A673 (cell line): ENCODE data around the gene ROMO1. TPM values are rescaled to one million over a fixed set of nuclear protein-coding genes. Genes with fewer than 3 reads are reported as not detected.
"Not testable (repeated sequence)": the region's sequence is repeated elsewhere in the genome, so short reads cannot be mapped to it uniquely, and the experiment has no call there.

Source experiments
- BruUV-seq: library from RNA; stranded (reverse); fragments of 400-500 nt; replicated peaks from 2 replicates; lab custom pipeline; 2021; lab: Mats Ljungman, UMichigan
- CTCF ChIA-PET: fragments of 300-600 bp; sonication (Branson Sonifier 250); formaldehyde crosslinking; loops from one replicate; lab custom pipeline; 2022; ENCODE audit warnings: antibody characterized with exemption; lab: Charles Lee
- POLR2A ChIA-PET: fragments of 300-600 bp; sonication (Branson Sonifier 250); formaldehyde crosslinking; loops from one replicate; lab custom pipeline; 2022; ENCODE audit warnings: antibody characterized with exemption; ENCODE audit not compliant: low non-redundant PET; lab: Charles Lee
- DNase-seq: peaks from one replicate; pipeline ENCODE4 v3.0.0-alpha.2; 2015; ENCODE audit warnings: low spot score
- H3K27ac ChIP-seq: fragments of 200-600 bp; sonication (generic); 2 replicates; pipeline ENCODE4 v1.5.1; 2016; ENCODE audit warnings: mixed run types, low read depth, mild to moderate bottlenecking, mixed read lengths, antibody characterized with exemption, low read length; ENCODE audit not compliant: poor library complexity, severe bottlenecking
- H3K27me3 ChIP-seq: fragments of 200-600 bp; sonication (generic); replicated peaks from 2 replicates; pipeline ENCODE4 v1.6.1; 2017; ENCODE audit warnings: mixed run types, low read depth, mild to moderate bottlenecking, mixed read lengths, antibody characterized with exemption, low read length; ENCODE audit not compliant: insufficient read depth, poor library complexity
- H3K36me3 ChIP-seq: fragments of 200-600 bp; sonication (generic); 2 replicates; pipeline ENCODE4 v1.6.1; 2016; ENCODE audit warnings: mixed run types, mild to moderate bottlenecking, mixed read lengths, antibody characterized with exemption, low read length; ENCODE audit not compliant: insufficient read depth, poor library complexity, severe bottlenecking
- H3K4me1 ChIP-seq: fragments of 200-600 bp; sonication (generic); 2 replicates; pipeline ENCODE4 v1.6.1; 2017; ENCODE audit warnings: mixed run types, mild to moderate bottlenecking, mixed read lengths, antibody characterized with exemption, low read length; ENCODE audit not compliant: insufficient read depth, poor library complexity, severe bottlenecking
- H3K4me3 ChIP-seq: fragments of 200-600 bp; sonication (generic); 2 replicates; pipeline ENCODE4 v1.5.1; 2016; ENCODE audit warnings: low read depth, mixed run types, mild to moderate bottlenecking, mixed read lengths, low read length; ENCODE audit not compliant: poor library complexity, severe bottlenecking
- H3K9me3 ChIP-seq: fragments of 200-600 bp; sonication (generic); 2 replicates; pipeline ENCODE4 v1.6.1; 2016; ENCODE audit warnings: mixed run types, low read depth, mild to moderate bottlenecking, mixed read lengths, antibody characterized with exemption, low read length; ENCODE audit not compliant: poor library complexity, severe bottlenecking
- EZH2 ChIP-seq: fragments of 200-600 bp; sonication (generic); IDR thresholded peaks from 2 replicates; pipeline ENCODE4 v1.6.1; 2017; ENCODE audit warnings: borderline replicate concordance, low read depth, mild to moderate bottlenecking, mixed read lengths, antibody characterized with exemption, low read length; ENCODE audit not compliant: poor library complexity, severe bottlenecking
- intact Hi-C: fragments of 100-400 bp; cut with micrococcal nuclease; formaldehyde crosslinking; loops from one replicate; pipeline ENCODE4 v1.10.0; 2022; ENCODE audit not compliant: unreplicated experiment
- total RNA-seq: library from RNA; stranded (reverse); gene quantifications from 2 replicates; pipeline ENCODE4 v1.2.3, GENCODE V29; 2021
- TF ChIP-seq, protein P1 (sequence below): fragments of 300-800, 200-600 bp; sonication (generic); conservative IDR thresholded peaks from 2 replicates; pipeline ENCODE4 v1.5.1; 2017; ENCODE audit warnings: low read depth, mild to moderate bottlenecking, antibody characterized with exemption, low read length, moderate library complexity, mixed read lengths

Gene ROMO1
- total RNA-seq, 1 experiment from 2014 or later: 134 TPM

DNA sequence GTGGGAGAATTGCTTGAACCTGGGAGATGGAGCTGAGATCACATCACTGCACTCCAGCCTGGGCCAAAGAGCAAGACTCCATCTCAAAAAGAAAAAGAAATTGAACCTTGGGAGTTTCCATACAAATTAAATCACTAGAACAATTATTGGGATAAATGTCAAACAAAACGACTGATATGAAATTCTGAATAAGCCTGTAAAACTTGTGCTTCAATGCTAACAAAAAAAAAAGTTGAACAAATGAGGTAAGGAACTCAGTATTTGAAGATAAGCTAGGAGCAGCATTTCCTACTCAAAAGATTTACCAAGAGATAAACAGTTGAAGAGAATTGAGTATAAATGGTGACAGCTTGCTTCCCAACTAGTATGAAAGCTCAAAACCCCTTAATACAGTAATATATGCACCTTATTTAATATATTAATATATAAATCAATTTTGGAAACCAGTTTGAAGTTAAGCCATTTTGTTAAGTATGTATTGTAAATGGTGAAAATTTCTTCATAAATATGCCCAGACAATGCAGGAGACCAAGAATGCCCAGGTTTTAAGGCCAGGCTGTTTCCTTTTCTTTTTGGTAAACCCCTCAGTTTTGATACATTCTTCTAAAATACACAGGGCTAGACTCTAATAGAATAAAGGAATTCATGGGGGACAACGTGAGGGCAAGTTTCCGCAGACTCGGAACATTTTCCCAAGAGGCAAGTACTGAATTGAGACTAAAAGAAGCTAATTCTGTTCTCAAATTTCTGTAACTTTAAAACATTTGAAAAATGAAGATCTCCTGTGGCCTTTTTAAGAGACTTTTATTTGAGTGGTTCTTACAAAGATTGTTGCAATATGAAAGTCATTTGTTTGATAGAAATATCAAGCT is 3.9 kb downstream of the ROMO1 start:
- BruUV-seq: no TSS peak
- Histone ChIP-seq H3K36me3 (peaks cover 71% of the 10 kb centered on the region), H3K9me3 (no peaks in the 10 kb centered on the region), H3K4me1 (peaks cover 26% of the 10 kb centered on the region), H3K27ac (peak overlapping the region; percentile 57), H3K27me3 (no peaks in the 10 kb centered on the region), H3K4me3 (no peak overlapping the region)
- CTCF ChIA-PET: no interaction called here
- POLR2A ChIA-PET: no interaction called here
- TF ChIP-seq, protein P1, sequence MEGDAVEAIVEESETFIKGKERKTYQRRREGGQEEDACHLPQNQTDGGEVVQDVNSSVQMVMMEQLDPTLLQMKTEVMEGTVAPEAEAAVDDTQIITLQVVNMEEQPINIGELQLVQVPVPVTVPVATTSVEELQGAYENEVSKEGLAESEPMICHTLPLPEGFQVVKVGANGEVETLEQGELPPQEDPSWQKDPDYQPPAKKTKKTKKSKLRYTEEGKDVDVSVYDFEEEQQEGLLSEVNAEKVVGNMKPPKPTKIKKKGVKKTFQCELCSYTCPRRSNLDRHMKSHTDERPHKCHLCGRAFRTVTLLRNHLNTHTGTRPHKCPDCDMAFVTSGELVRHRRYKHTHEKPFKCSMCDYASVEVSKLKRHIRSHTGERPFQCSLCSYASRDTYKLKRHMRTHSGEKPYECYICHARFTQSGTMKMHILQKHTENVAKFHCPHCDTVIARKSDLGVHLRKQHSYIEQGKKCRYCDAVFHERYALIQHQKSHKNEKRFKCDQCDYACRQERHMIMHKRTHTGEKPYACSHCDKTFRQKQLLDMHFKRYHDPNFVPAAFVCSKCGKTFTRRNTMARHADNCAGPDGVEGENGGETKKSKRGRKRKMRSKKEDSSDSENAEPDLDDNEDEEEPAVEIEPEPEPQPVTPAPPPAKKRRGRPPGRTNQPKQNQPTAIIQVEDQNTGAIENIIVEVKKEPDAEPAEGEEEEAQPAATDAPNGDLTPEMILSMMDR: no peak
- TF ChIP-seq EZH2: no peak
- intact Hi-C loops: loop anchor here (5.0 kb wide), 1 partner anchor 34 kb away; no protein-coding TSS in a partner anchor
- no peak for DNase-seq

DNA sequence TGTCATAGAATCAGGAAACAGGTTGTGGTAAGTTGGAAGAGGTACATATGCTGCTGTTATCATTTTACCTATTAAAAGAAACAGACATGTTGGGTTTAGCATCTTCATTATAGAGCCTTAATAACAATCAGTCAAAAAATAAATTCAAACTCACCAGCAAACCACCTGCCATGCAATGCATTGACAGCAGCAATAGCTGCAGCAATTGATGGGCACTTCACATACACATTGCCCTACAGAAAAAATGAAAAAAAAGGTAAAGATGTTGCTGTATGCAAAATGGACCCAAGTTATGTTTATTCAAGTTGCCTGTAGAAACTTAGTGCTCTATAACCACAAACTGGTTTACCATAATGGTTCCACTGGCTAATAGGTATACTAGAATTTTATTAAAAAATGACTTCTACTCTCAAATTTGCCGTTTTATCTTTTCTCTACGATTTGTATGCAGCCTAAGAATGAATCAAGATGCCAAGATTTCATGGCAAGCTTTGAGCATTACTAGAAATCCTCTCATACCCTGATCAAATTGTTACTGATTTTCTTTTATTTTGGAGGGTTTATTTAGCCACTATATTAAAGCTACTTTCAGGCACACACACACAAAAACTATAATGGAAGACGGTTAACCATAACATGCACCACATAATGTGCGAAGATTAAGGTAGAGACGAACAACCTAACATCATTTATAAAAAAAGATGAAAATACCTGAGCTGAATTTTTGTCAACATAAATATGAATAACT is 5.5 kb downstream of the ROMO1 start:
- no peak for DNase-seq
- peaks cover 23% of the 10 kb centered on the region for H3K4me1 ChIP-seq
- ChIA-PET POLR2A (no interaction called here), CTCF (no interaction called here)
- H3K36me3 ChIP-seq: peaks cover 87% of the 10 kb centered on the region
- H3K27me3 ChIP-seq: no peaks in the 10 kb centered on the region
- no peak overlapping the region for H3K27ac ChIP-seq
- BruUV-seq: no TSS peak
- no peak overlapping the region for H3K4me3 ChIP-seq
- H3K9me3 ChIP-seq: no peaks in the 10 kb centered on the region
- TF ChIP-seq, protein P1: no peak
- TF ChIP-seq EZH2: no peak
- intact Hi-C loops: loop anchor here (5.0 kb wide), 1 partner anchor 33 kb away; no protein-coding TSS in a partner anchor

DNA sequence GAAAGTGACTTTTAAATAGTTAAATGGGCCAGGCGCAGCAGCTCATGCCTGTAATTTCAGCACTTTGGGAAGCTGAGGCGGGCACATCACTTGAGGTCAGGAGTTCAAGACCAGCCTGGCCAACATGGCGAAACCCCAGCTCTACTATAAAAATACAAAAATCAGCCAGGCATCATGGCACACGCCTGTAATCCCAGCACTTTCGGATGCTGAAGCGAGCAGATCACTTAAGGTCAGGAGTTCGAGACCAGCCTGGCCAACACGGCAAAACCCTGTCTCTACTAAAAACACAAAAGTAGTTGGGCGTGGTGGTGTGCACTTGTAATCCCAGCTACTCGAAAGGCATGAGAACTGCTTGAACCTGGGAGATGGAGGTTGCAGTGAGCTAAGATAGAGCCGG is 6.7 kb downstream of the ROMO1 start:
- CTCF ChIA-PET, H3K27me3 ChIP-seq, BruUV-seq, POLR2A ChIA-PET, H3K9me3 ChIP-seq, DNase-seq, H3K4me3 ChIP-seq, intact Hi-C loops, H3K27ac ChIP-seq: not testable (repeated sequence)
- peaks cover 14% of the 10 kb centered on the region for H3K4me1 ChIP-seq
- H3K36me3 ChIP-seq: peaks cover 97% of the 10 kb centered on the region

DNA sequence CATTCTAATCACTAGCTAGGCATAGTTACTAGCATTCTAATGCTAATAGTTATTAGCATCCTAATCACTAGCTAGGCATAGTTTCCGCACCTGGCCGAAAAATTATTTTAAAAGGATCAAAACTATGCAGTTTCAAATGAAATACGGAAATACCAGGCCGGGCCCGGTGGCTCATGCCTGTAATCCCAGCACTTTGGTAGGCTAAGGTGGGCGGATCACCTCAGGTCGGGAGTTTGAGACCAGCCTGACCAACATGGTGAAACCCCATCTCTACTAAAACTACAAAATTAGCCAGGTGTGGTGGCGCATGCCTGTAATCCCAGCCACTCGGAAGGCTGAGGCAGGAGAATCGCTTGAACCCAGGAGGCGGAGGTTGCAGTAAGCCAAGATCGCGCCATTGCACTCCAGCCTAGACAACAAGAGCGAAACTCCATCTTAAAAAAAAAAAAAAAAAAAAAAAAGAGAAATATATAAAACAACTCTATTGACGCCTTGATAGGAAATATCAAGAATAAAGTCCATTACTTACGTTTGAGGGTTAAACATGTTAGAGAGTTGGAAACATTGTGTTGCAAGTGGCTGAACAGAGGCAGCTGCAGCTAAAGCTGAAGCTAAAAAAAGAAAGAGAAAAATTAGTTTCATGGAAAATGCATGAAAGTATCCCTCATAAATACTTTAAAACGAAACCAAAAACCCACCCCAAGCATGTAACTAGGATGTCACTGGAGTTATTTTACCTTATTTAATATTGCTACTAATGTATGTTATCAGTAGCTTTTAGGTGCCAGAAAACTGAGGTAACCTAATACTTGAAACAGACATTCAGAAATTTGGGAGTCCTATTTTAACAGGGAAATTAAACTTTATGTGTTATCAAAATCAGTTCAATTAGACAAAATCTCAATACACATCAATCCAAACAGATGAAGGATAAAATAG is 7.7 kb downstream of the ROMO1 start:
- H3K4me3 ChIP-seq, H3K27ac ChIP-seq, H3K9me3 ChIP-seq, intact Hi-C loops, H3K27me3 ChIP-seq, DNase-seq, BruUV-seq, CTCF ChIA-PET: not testable (repeated sequence)
- POLR2A ChIA-PET: interaction anchor here (1.2 kb wide), 1 partner anchor 32 kb away, joined by 3 read pairs; no protein-coding TSS in a partner anchor
- Histone ChIP-seq H3K4me1 (peaks cover 13% of the 10 kb centered on the region), H3K36me3 (peaks cover 99% of the 10 kb centered on the region)
